Endothelial cell of umbilical vein (primary cell): ENCODE results near the gene RAB12. TPM values are rescaled to one million over a fixed set of nuclear protein-coding genes. Genes with fewer than 3 reads are reported as not detected.

Experiments used
- BruUV-seq: library from RNA; stranded (reverse); fragments of 400-500 nt; replicated peaks from 2 replicates; lab custom pipeline; 2021; lab: Mats Ljungman, UMichigan
- CTCF ChIA-PET: fragments of 300-600, 350-600 bp; sonication (Branson Sonifier 250); formaldehyde crosslinking; loops from one replicate; lab custom pipeline; 2021; ENCODE audit warnings: antibody characterized with exemption, inconsistent platforms; lab: Charles Lee
- POLR2A ChIA-PET: fragments of 300-600, 350-600 bp; sonication (Branson Sonifier 250); formaldehyde crosslinking; loops from one replicate; lab custom pipeline; 2021; ENCODE audit warnings: antibody characterized with exemption, inconsistent platforms; lab: Charles Lee
- DNase-seq: peaks from one replicate; pipeline ENCODE4 v3.0.0-alpha.2; 2011; ENCODE audit warnings: low read depth, low spot score
- FAIRE-seq: peaks from 2 replicates; lab custom pipeline; 2011; peaks lifted over from hg19 to GRCh38; lab: Jason Lieb, UNC
- H2AFZ ChIP-seq: 2 replicates; pipeline ENCODE4 v1.6.0; 2012; ENCODE audit warnings: low read depth, low read length, control low read depth, inconsistent platforms
- H3K27ac ChIP-seq: 2 replicates; pipeline ENCODE4 v1.5.1; 2011; ENCODE audit warnings: low read depth, mild to moderate bottlenecking, control low read depth, low read length, moderate library complexity; ENCODE audit not compliant: insufficient read depth
- H3K27me3 ChIP-seq, 2 experiments: 2 replicates each; pipeline versions ENCODE4 v1.6.0 to v1.6.1; 2011; ENCODE audit warnings: low read length in 2 of 2, mixed read lengths in 1 of 2; ENCODE audit not compliant: control insufficient read depth in 2 of 2, insufficient read depth in 2 of 2
- H3K36me3 ChIP-seq, 2 experiments: 2 replicates in 1 of 2; 3 replicates in 1 of 2; pipeline ENCODE4 v1.5.1; 2011; ENCODE audit warnings: low read length in 2 of 2, mild to moderate bottlenecking in 1 of 2, moderate library complexity in 1 of 2; ENCODE audit not compliant: control insufficient read depth in 2 of 2, insufficient read depth in 2 of 2; ENCODE audit errors: extremely low read depth in 1 of 2
- H3K4me1 ChIP-seq: 3 replicates; pipeline ENCODE4 v1.5.1; 2011; ENCODE audit warnings: mild to moderate bottlenecking, low read length; ENCODE audit not compliant: control insufficient read depth, insufficient read depth; ENCODE audit errors: extremely low read depth
- H3K4me2 ChIP-seq: 2 replicates; pipeline ENCODE4 v1.6.1; 2011; ENCODE audit warnings: low read length, control low read depth, mixed read lengths; ENCODE audit not compliant: insufficient read depth
- H3K4me3 ChIP-seq, 3 experiments: fragments of 200-600 bp in 1 of 3; sonication (generic), shearing (Covaris generic) in 1 of 3; replicated peaks in 1 of 3; 2 replicates each; pipeline ENCODE4 v1.5.1; 2011 to 2016; ENCODE audit warnings: control low read depth in 3 of 3, low read length in 3 of 3, mild to moderate bottlenecking in 2 of 3, inconsistent platforms in 1 of 3, low read depth in 1 of 3, moderate library complexity in 1 of 3; ENCODE audit not compliant: insufficient read depth in 1 of 3
- H3K79me2 ChIP-seq: 2 replicates; pipeline ENCODE4 v1.6.0; 2012; ENCODE audit warnings: low read length, inconsistent platforms; ENCODE audit not compliant: control insufficient read depth, insufficient read depth
- H3K9ac ChIP-seq: replicated peaks from 2 replicates; pipeline ENCODE3; 2011; ENCODE audit warnings: low read length, control low read depth; ENCODE audit not compliant: insufficient read depth; ENCODE audit errors: extremely low read depth
- H3K9me1 ChIP-seq: replicated peaks from 3 replicates; pipeline ENCODE4 v1.6.0; 2011; ENCODE audit warnings: mild to moderate bottlenecking, low read length; ENCODE audit not compliant: control insufficient read depth, insufficient read depth; ENCODE audit errors: extremely low read depth
- H3K9me3 ChIP-seq: replicated peaks from 2 replicates; pipeline ENCODE4 v1.5.1; 2012; ENCODE audit warnings: low read length, inconsistent platforms; ENCODE audit not compliant: control insufficient read depth, insufficient read depth
- H4K20me1 ChIP-seq: replicated peaks from 2 replicates; pipeline ENCODE3; 2011; ENCODE audit warnings: mild to moderate bottlenecking, low read length; ENCODE audit not compliant: control insufficient read depth, insufficient read depth; ENCODE audit errors: extremely low read depth
- CTCF ChIP-seq, 2 donors: IDR thresholded peaks; 1 replicate in 1 of 2; 2 replicates in 1 of 2; pipeline ENCODE4 v1.5.1; 2011; ENCODE audit warnings: low read length in 2 of 2, mild to moderate bottlenecking in 2 of 2, moderate library complexity in 2 of 2, control low read depth in 1 of 2, inconsistent platforms in 1 of 2, low read depth in 1 of 2; ENCODE audit not compliant: insufficient read depth in 1 of 2; ENCODE audit errors: extremely low read depth in 1 of 2
- EZH2 ChIP-seq: IDR thresholded peaks from 2 replicates; pipeline ENCODE4 v1.6.1; 2012; ENCODE audit warnings: borderline replicate concordance, low read depth, mild to moderate bottlenecking, moderate library complexity, low read length, inconsistent platforms; ENCODE audit not compliant: severe bottlenecking
- FOS ChIP-seq: IDR thresholded peaks from 2 replicates; pipeline ENCODE4 v1.6.1; 2011; ENCODE audit warnings: mild to moderate bottlenecking, low read length, moderate library complexity, borderline replicate concordance; ENCODE audit not compliant: insufficient read depth
- GATA2 ChIP-seq: IDR thresholded peaks from 2 replicates; pipeline ENCODE4 v1.7.0; 2011; ENCODE audit warnings: low read depth, mild to moderate bottlenecking, moderate library complexity, mixed read lengths, low read length; ENCODE audit not compliant: insufficient read length, insufficient read depth
- JUN ChIP-seq: IDR thresholded peaks from 2 replicates; pipeline ENCODE4 v1.6.1; 2011; ENCODE audit warnings: borderline replicate concordance, low read depth; ENCODE audit not compliant: insufficient read length, insufficient read depth
- MYC ChIP-seq: IDR thresholded peaks from one replicate; pipeline ENCODE4 v1.6.1; 2011; ENCODE audit warnings: mild to moderate bottlenecking, low read depth, low read length
- POLR2A ChIP-seq: IDR thresholded peaks from 2 replicates; pipeline ENCODE4 v1.6.1; 2012; ENCODE audit warnings: low read depth, mild to moderate bottlenecking, control low read depth, low read length
- POLR2AphosphoS5 ChIP-seq: IDR thresholded peaks from 2 replicates; pipeline ENCODE4 v1.6.1; 2012; ENCODE audit warnings: low read depth, mild to moderate bottlenecking, control low read depth, low read length, moderate library complexity; ENCODE audit not compliant: insufficient read depth
- dilution Hi-C: fragments of 300-500 bp; cut with MboI; formaldehyde crosslinking; loops from one replicate; pipeline ENCODE4 v1.15.0; 2019; ENCODE audit warnings: low sequenced_read_pairs; ENCODE audit not compliant: extremely low pct_ligation_motif_present
- intact Hi-C: fragments of 100-400 bp; cut with micrococcal nuclease; formaldehyde crosslinking; loops from one replicate; pipeline ENCODE4 v1.10.0; 2022
- polyA plus RNA-seq, 4 experiments: library from polyadenylated mRNA; depleted of rRNA in 3 of 4; stranded (reverse) in 3 of 4; unstranded in 1 of 4; fragments of >200 nt; gene quantifications; 2 replicates each; pipeline versions ENCODE4 v1.2.1 to v1.2.3, GENCODE V29; 2011 to 2012; ENCODE audit warnings: missing spikeins in 1 of 4
- total RNA-seq: library from RNA; stranded (reverse); gene quantifications from 2 replicates; pipeline ENCODE4 v1.2.3, GENCODE V29; 2021
- TF ChIP-seq, protein P1 (sequence below): IDR thresholded peaks from 2 replicates; pipeline ENCODE4 v1.6.1; 2011; ENCODE audit not compliant: insufficient read depth, insufficient read length

Gene RAB12
- total and polyA plus RNA-seq, 2 donors (not counting 3 experiments of a cell fraction or from before 2014, with no cell fraction given): 11.5 to 42.0 TPM

GRCh38 chr18:8611916-8612576 is 2.8 kb downstream of the RAB12 start:
- Histone ChIP-seq H4K20me1 (peaks cover 9% of the 10 kb centered on the region), H3K9me3 (no peaks in the 10 kb centered on the region), H3K4me3 (no peak overlapping the region), H3K27me3 (no peaks in the 10 kb centered on the region), H2AFZ (no peak overlapping the region), H3K27ac (no peak overlapping the region), H3K4me2 (no peak overlapping the region), H3K4me1 (peaks cover 17% of the 10 kb centered on the region), H3K9ac (no peak overlapping the region), H3K9me1 (no peaks in the 10 kb centered on the region), H3K36me3 (peaks cover 0 to 3% of the 10 kb centered on the region in 2 experiments), H3K79me2 (peaks cover 73% of the 10 kb centered on the region)
- intact Hi-C loops (loop anchor here (2.0 kb wide), 1 partner anchor 23 kb away; no protein-coding TSS in a partner anchor), dilution Hi-C loops (no loop called here)
- DNase-seq (no peak), FAIRE-seq (no peak)
- POLR2A ChIA-PET: no interaction called here
- BruUV-seq: no TSS peak
- TF ChIP-seq, protein P1, sequence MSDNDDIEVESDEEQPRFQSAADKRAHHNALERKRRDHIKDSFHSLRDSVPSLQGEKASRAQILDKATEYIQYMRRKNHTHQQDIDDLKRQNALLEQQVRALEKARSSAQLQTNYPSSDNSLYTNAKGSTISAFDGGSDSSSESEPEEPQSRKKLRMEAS: no peak
- no peak for TF ChIP-seq CTCF (IDR thresholded peaks at IDR 0.05; ENCODE audit: extremely low read depth in 1 of 2, insufficient read depth in 1 of 2, low read depth in 1 of 2, low read length in 2 of 2)
- TF ChIP-seq GATA2: no peak
- TF ChIP-seq POLR2A: no peak
- TF ChIP-seq JUN: no peak
- no peak for TF ChIP-seq POLR2AphosphoS5
- TF ChIP-seq FOS: no peak
- TF ChIP-seq EZH2: no peak
- TF ChIP-seq MYC: no peak
- CTCF ChIA-PET: no interaction called here
